Activated naive CD4-positive, alpha-beta T cell treated with anti-CD3 and anti-CD28 coated beads, Interleukin-2, amount 50 U/mL, for 72 hours (primary cell): ENCODE data around the gene UBE2S. TPM values are rescaled to one million over a fixed set of nuclear protein-coding genes. Genes with fewer than 3 reads are reported as not detected.

Experiments used
- ATAC-seq, 2 donors: fragments of 150-1000 bp; cut with Tn5 transposase; 2 replicates each; pipeline ENCODE4 v1.10.0; 2021; ENCODE audit warnings: mild to moderate bottlenecking in 2 of 2, moderate library complexity in 2 of 2
- DNase-seq, 2 donors: peaks; one replicate each; pipeline ENCODE4 v3.0.0; 2021 to 2022; ENCODE audit warnings: low spot score in 2 of 2
- H3K27ac Mint-ChIP-seq, 2 donors: one replicate each; pipeline ENCODE4 v1.8.0; 2022; ENCODE audit warnings: mild to moderate bottlenecking in 2 of 2, mixed read lengths in 2 of 2
- H3K36me3 Mint-ChIP-seq, 2 donors: one replicate each; pipeline ENCODE4 v1.8.0; 2022; ENCODE audit warnings: mixed read lengths in 2 of 2
- H3K9me3 Mint-ChIP-seq, 2 donors: one replicate each; pipeline ENCODE4 v1.8.0; 2022; ENCODE audit warnings: mixed read lengths in 2 of 2
- total RNA-seq, 2 donors: library from RNA; stranded (reverse); gene quantifications; one replicate each; pipeline ENCODE4 v1.2.3, GENCODE V29; 2022

The UBE2S gene
- total RNA-seq, 2 donors from 2014 or later = 192 to 343 TPM

DNA sequence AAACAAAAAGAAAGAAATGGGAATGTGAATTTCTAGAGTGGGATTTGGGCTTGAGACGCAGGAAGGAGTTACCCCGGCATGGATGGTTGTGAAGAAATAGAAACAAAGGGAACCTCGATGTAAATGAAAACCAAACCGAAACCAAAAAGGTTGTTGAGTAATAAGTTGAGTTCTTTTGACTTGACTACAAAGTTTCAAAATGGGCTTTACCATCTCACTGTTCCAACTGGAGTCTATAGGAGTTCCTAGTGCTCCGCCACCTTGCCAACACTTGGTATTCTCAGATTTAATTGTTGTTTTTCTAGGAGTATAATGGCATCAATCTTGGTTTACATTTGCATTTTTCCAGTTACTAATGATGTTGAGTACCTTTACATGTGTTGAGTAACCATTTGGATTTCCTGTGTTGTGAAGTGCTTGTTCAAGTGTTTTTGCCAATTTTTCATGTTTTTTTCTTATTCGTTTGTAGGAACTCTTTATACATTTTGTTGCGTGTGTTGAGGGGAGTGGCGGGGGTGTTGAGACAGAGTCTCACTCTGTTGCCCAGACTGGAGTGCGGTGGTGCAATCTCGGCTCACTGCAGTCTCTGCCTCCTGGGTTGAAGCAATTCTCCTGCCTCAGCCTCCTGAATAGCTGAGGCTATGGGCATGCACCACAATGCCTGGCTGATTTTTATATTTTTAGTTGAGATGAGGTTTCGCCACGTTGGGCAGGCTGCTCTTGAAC lies 9.2 kb downstream of the UBE2S start:
- DNase-seq = no peak
- ATAC-seq = peak; percentile 43 to 54
- Mint-ChIP-seq H3K27ac (peak overlapping the region; percentile 39 to 81), H3K9me3 (no peaks in the 10 kb centered on the region), H3K36me3 (peaks cover 10 to 20% of the 10 kb centered on the region in 2 donors)

DNA sequence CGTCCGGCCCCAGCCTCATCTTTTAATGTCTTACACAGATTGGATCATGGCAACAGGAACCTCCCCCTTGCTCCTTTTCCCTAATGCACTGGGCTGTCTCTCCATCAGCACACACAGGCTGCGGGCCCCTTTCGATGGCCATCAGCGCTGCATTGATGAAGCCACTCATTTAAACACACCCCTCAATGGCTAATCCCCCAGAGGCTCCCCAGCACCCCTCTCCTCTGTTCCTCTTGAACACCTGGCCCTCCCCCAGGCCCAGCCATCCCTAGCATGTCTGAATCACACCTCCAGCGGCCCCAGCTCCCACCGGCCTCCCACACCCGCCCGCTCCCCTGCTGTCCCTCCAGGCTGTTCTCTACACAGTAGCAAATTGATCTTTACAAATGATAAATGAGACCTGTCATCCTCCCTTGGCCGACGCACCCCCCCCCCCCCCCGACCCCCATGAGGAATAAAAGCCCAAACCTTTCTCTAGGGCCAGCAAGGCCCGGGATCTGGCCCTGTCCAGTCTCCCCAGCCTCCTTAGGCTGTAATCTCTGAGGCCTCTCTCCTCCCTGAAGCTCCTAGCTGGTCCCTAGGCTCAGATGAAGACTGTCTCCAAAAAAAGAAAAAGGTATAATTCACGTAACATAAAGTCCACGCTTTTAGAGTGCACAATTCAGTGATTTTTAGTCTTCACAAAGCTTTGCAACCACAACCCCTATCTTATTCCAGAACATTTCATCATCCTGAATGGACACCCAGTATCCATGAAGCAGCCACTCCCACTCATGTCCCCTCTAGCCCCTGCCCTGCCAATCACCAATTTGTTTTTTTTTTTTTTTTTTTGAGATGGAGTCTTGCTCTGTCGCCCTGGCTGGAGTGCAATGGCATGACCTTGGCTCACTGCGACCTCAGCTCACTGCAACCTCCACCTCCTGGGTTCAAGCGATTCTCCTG lies 14.5 kb downstream of the UBE2S start:
- Mint-ChIP-seq H3K36me3 (peaks cover 4 to 12% of the 10 kb centered on the region in 2 donors), H3K27ac (peak overlapping the region; percentile 60 to 64), H3K9me3 (no peaks in the 10 kb centered on the region)
- ATAC-seq (peak in 1 of 2 donors; percentile 7), DNase-seq (no peak)

- Mint-ChIP-seq H3K36me3 (peaks cover 11 to 20% of the 10 kb centered on the region in 2 donors), H3K9me3 (no peaks in the 10 kb centered on the region), H3K27ac (peak overlapping the region; percentile 64 to 75)
- ATAC-seq = no peak
- DNase-seq = no peak
Observed at GRCh38 chr19:55391702-55392615, 15.6 kb downstream of the UBE2S start.

GRCh38 chr19:55391191-55391670 lies 16.4 kb downstream of the UBE2S start:
- Mint-ChIP-seq H3K36me3 (peaks cover 19 to 28% of the 10 kb centered on the region in 2 donors), H3K9me3 (no peaks in the 10 kb centered on the region), H3K27ac (peak overlapping the region; percentile 73 to 75)
- DNase-seq (no peak), ATAC-seq (no peak)

- H3K36me3 Mint-ChIP-seq = peaks cover 26 to 35% of the 10 kb centered on the region in 2 donors
- DNase-seq = no peak
- no peaks in the 10 kb centered on the region for H3K9me3 Mint-ChIP-seq
- ATAC-seq = no peak
- H3K27ac Mint-ChIP-seq = peak overlapping the region; percentile 73 to 91
Observed at GRCh38 chr19:55390461-55390880, 17.1 kb downstream of the UBE2S start.

DNA sequence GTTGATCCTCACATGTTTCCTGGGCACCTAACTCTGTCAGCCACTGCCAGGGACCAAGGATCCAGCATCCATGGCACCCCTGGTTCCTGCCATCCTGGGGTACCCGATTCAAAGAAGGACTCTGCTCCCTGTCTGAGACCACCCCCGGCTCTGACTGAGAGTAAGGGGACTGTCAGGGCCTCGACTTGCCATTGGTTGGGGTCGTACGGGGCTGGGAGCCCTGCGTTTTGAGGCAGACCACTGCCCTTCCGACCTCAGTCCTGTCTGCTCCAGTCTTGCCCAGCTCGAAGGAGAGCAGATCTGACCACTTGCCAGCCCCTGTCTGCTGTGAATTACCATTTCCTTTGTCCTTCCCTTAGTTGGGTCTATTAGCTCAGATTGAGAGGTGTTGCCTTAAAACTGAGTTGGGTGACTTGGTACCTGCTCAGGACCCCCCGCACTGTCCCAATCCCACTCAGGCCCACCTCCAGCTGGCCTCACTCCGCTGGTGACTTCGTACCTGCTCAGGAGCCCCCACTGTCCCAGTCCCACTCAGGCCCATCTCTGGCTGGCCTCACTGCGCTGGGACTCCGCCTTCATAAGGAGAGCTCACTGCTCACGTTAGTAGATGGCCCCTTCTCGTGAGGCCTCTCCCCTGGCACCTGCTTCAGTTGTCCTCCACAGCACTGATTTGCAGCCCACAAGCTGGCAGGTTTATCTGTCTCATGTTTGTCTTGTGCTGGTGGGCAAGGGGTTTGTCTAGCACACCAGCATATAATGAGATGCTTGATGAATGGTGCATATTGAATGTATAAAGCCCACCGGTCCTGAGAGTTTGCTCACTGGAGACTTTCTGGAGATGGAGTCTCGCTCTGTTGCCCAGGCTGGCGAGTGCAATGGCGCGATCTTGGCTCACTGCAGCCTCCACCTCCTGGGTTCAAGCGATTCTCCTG lies 17.9 kb downstream of the UBE2S start:
- H3K27ac Mint-ChIP-seq = peak overlapping the region; percentile 73 to 91
- no peak for ATAC-seq
- DNase-seq = no peak
- H3K36me3 Mint-ChIP-seq = peaks cover 29 to 35% of the 10 kb centered on the region in 2 donors
- no peaks in the 10 kb centered on the region for H3K9me3 Mint-ChIP-seq

DNA sequence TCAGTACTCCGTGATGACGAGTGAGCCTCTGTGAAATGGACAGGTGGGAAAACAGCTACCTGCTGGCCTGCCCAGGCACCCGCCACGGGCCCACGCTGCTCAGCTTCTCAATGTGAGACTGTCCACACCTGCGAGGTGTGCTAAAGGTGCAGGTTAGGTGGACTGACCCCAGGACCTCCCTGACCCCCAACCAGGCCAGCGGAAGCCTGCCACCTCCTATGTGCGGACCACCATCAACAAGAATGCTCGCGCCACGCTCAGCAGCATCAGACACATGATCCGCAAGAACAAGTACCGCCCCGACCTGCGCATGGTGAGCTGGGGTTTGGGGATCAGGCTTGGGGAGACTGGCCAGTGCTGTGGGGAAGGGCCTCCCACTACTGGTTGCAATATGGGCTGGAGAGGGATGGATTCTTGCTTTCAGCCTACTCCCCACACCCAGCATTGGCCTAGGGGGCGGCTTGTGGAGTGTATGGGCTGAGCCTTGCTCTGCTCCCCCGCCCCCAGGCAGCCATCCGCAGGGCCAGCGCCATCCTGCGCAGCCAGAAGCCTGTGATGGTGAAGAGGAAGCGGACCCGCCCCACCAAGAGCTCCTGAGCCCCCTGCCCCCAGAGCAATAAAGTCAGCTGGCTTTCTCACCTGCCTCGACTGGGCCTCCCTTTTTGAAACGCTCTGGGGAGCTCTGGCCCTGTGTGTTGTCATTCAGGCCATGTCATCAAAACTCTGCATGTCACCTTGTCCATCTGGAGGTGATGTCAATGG lies 19.7 kb downstream of the UBE2S start:
- H3K36me3 Mint-ChIP-seq = peaks cover 34 to 41% of the 10 kb centered on the region in 2 donors
- H3K9me3 Mint-ChIP-seq = no peaks in the 10 kb centered on the region
- peak overlapping the region; percentile 96 to 100 for H3K27ac Mint-ChIP-seq
- DNase-seq (no peak), ATAC-seq (no peak)

GRCh38 chr19:55386493-55386971 lies 21.1 kb downstream of the UBE2S start:
- ATAC-seq = no peak
- DNase-seq = no peak
- Mint-ChIP-seq H3K27ac (peak overlapping the region; percentile 96 to 100), H3K36me3 (peaks cover 34 to 55% of the 10 kb centered on the region in 2 donors), H3K9me3 (peaks cover 0 to 6% of the 10 kb centered on the region in 2 donors)

- ATAC-seq (peak; percentile 74 to 78), DNase-seq (peak; percentile 98 to 99)
- H3K27ac Mint-ChIP-seq = peak within 1 kb of the TSS; percentile 96 to 100
- peaks cover 34 to 56% of the 10 kb centered on the region in 2 donors for H3K36me3 Mint-ChIP-seq
- peaks cover 0 to 6% of the 10 kb centered on the region in 2 donors for H3K9me3 Mint-ChIP-seq
Observed at GRCh38 chr19:55385724-55386492, 21.7 kb downstream of the UBE2S start, which contains the start of gene RPL28. Gene RPL28 (plus strand): TSS chr19:55385932. CDS start chr19:55386358, 426 bp downstream.

GRCh38 chr19:55384920-55385723 lies 22.5 kb downstream of the UBE2S start:
- DNase-seq (peak; percentile 91 to 97), ATAC-seq (peak; percentile 82 to 85)
- Mint-ChIP-seq H3K27ac (peak overlapping the region; percentile 96 to 100), H3K9me3 (peaks cover 0 to 6% of the 10 kb centered on the region in 2 donors), H3K36me3 (peaks cover 34 to 56% of the 10 kb centered on the region in 2 donors)

GRCh38 chr19:55384131-55384919 lies 23.3 kb downstream of the UBE2S start, which contains the start of gene TMEM238:
Gene TMEM238 (minus strand): TSS chr19:55384292. CDS start chr19:55384259, 33 bp downstream.
- peak; percentile 8 to 21 for ATAC-seq

More at GRCh38 chr19:55384131-55384919, 23.3 kb downstream of the UBE2S start, which contains the start of gene TMEM238:
- peaks cover 34 to 51% of the 10 kb centered on the region in 2 donors for H3K36me3 Mint-ChIP-seq
- peak within 1 kb of the TSS; percentile 96 to 100 for H3K27ac Mint-ChIP-seq
- DNase-seq = peak in 1 of 2 donors; percentile 63
- H3K9me3 Mint-ChIP-seq = peaks cover 0 to 6% of the 10 kb centered on the region in 2 donors
